Heart right ventricle (tissue), 16 donors: Measurements from ENCODE around the gene NPIPB8. TPM values are rescaled to one million over a fixed set of nuclear protein-coding genes. Genes with fewer than 3 reads are reported as not detected.
"Not testable (repeated sequence)": the region's sequence is repeated elsewhere in the genome, so short reads cannot be mapped to it uniquely, and the experiment has no call there.

Experiments
- ATAC-seq, 8 donors: fragments of 200-7000 bp; cut with Tn5 transposase; one replicate each; pipeline ENCODE4 v1.9.1; 2020; ENCODE audit warnings: mild to moderate bottlenecking in 8 of 8, moderate library complexity in 8 of 8, moderate number of reproducible peaks in 1 of 8
- DNase-seq, 2 donors: peaks; one replicate each; pipeline ENCODE4 v3.0.0-alpha.2; 2020
- H3K27ac ChIP-seq, 10 donors: fragments of 200-600 bp; sonication (generic) in 2 of 10; one replicate each; pipeline versions ENCODE4 v1.5.0 to v1.8.0; 2020 to 2022; ENCODE audit warnings: mild to moderate bottlenecking in 3 of 10
- H3K27me3 ChIP-seq, 7 donors: fragments of 200-600 bp; one replicate each; pipeline ENCODE4 v1.8.0; 2021 to 2022; ENCODE audit warnings: mild to moderate bottlenecking in 2 of 7
- H3K36me3 ChIP-seq, 9 donors: fragments of 200-600 bp; sonication (generic) in 1 of 9; one replicate each; pipeline versions ENCODE4 v1.5.0 to v1.8.0; 2020 to 2022; ENCODE audit warnings: mild to moderate bottlenecking in 2 of 9
- H3K4me1 ChIP-seq, 9 donors: fragments of 200-600 bp; sonication (generic) in 1 of 9; one replicate each; pipeline versions ENCODE4 v1.5.0 to v1.8.0; 2020 to 2022; ENCODE audit warnings: mild to moderate bottlenecking in 4 of 9
- H3K4me3 ChIP-seq, 10 donors: fragments of 200-600 bp; sonication (generic) in 2 of 10; one replicate each; pipeline versions ENCODE4 v1.5.0 to v1.8.0; 2020 to 2022; ENCODE audit warnings: mild to moderate bottlenecking in 7 of 10, moderate library complexity in 2 of 10
- H3K9me3 ChIP-seq, 11 donors: fragments of 200-600 bp in 10 of 11; sonication (generic) in 2 of 11; one replicate each; pipeline versions ENCODE4 v1.5.0 to v1.8.0; 2013 to 2022; ENCODE audit warnings: mild to moderate bottlenecking in 2 of 11, control low read depth in 1 of 11, moderate library complexity in 1 of 11
- WGBS, 2 donors: extraction: QIAGEN DNeasy Blood & Tissue Kit; methylation state at CpG; one replicate each; pipeline ENCODE4 v1.1.7; 2013; ENCODE audit warnings: inconsistent platforms in 1 of 2; 5-methylcytosine and 5-hydroxymethylcytosine counted together
- intact Hi-C, 10 donors: fragments of 100-400 bp; cut with DNase I; formaldehyde crosslinking; loops; one replicate each; pipeline versions ENCODE4 v1.11.1 to v1.14.2; 2022
- polyA plus RNA-seq, 2 donors: library from polyadenylated mRNA; stranded (reverse); fragments of 200-250 nt; gene quantifications; one replicate each; pipeline ENCODE4 v1.2.3, GENCODE V29; 2013
- total RNA-seq, 10 donors: library from RNA; stranded (reverse); fragmentation: NEBNext Ultra II Directional in 3 of 10; extraction: Animal tissue kit (Norgen Biotek cat#: 25700) in 3 of 10; gene quantifications; one replicate each; pipeline versions ENCODE4 v1.2.1 to v1.2.4, GENCODE V29; 2021 to 2023
- TF ChIP-seq, protein P1 (sequence below), 9 donors: fragments of 200-600 bp; sonication (generic) in 2 of 9; IDR thresholded peaks; one replicate each; pipeline versions ENCODE4 v1.5.0 to v1.8.0; 2021 to 2022; ENCODE audit warnings: antibody characterized with exemption in 9 of 9, mild to moderate bottlenecking in 5 of 9, moderate library complexity in 1 of 9
- donor health status: Arrhythmogenic right ventricular cardiomyopathy.
- donor health status: ischemic (EF 13 %, LVEDD 7.1; RV severe dilation, severe dysfunction).
- donor health status: healthy with polysubstance abuse.
- donor health status: DM: no; HTN: yes; CAD: no.
- donor health status: DM: no; HTN: no; CAD: no.
- donor health status: ischemic (EF 25% LVEDD 6.9; RV normal size, moderate dysfunction).
- donor health status: ischemic (EF 25% LVEDD 5.7; RV mildly dilated, moderate dysfunction).
- donor health status: healthy.
- donor health status: DM: yes; HTN: yes; CAD: no.
- donor health status: Ischemic cardiomyopathy.
- donor health status: ischemic (EF 35%, LVEDD 5.7; RV mildly dilated, moderate dysfunction).
- donor health status: nonischemic (EF 11% LVEDD 7.7; RV severe dilation, severe dysfunction).
- donor health status: DM: yes; HTN: yes; CAD: no.
- donor health status: PGD.
- donor health status: ischemic (EF 29% LVEDD 5.4; RV normal size, mild dysfunction).
- donor health status: nonischemic (EF 23%, LVEDD 6.1; RV moderate dilation, normal function).

The NPIPB8 gene
- total and polyA plus RNA-seq, 12 donors: 0.61 TPM; not detected in 11

DNA sequence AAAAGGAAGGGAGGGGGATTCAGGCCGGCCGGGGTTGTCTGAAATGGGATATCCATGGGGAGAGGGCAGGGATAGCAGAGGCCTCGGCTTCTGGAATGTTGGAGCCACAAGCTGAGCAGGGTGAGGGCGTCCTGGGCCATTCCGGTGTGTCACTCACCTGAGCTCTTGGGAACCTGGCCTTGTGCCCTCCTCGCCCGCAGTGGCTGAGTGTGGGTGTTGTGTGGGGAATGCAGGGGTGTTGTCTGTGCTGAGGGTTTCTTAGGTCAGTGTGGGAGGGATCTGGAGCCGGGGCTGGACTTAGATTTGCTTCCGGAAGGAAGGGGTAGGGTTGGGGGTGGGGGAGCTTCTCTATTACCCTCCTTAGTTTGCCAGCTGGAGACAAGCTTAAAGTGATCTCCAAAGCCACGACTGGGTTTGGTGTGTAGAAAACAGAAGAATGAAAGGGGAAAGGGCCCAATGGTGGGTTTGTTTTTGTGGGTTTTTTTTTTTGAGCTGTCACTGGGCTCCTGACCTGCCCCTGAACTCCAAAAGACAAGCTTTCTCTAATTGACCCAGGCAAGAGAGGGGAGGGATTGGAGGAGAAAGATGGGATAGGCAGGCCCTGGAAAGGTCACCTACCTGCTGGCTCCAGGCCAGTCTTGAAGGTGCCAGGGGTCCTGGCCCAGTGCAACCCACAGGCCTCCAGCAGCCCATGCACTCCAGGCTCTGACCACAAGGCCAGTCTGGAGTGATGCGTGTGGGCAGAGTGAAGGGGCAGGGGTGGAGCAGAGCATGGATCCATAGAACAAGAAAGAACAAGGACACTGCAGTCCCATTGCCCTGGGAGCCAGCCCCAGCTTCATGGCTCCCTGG, 40.8 kb upstream of the NPIPB8 start, which contains the start of gene SULT1A2:
TSS of gene SULT1A2 (minus strand) at position 211 of the 852 bp plus-strand sequence. CDS start 1,120 bp downstream, outside the sequence.
- Histone ChIP-seq H3K4me3 (peak within 1 kb of the TSS in 5 of 10 donors; percentile 14 to 33 (median 24)), H3K9me3 (no peaks in the 10 kb centered on the region), H3K27me3 (no peaks in the 10 kb centered on the region), H3K4me1 (peaks cover 0 to 21% (median 12%) of the 10 kb centered on the region in 9 donors), H3K36me3 (peaks cover 0 to 6% (median 0%) of the 10 kb centered on the region in 9 donors), H3K27ac (peak within 1 kb of the TSS in 3 of 10 donors; percentile 10 to 52 (median 31))
- intact Hi-C loops: no loop called here
- TF ChIP-seq, protein P1, sequence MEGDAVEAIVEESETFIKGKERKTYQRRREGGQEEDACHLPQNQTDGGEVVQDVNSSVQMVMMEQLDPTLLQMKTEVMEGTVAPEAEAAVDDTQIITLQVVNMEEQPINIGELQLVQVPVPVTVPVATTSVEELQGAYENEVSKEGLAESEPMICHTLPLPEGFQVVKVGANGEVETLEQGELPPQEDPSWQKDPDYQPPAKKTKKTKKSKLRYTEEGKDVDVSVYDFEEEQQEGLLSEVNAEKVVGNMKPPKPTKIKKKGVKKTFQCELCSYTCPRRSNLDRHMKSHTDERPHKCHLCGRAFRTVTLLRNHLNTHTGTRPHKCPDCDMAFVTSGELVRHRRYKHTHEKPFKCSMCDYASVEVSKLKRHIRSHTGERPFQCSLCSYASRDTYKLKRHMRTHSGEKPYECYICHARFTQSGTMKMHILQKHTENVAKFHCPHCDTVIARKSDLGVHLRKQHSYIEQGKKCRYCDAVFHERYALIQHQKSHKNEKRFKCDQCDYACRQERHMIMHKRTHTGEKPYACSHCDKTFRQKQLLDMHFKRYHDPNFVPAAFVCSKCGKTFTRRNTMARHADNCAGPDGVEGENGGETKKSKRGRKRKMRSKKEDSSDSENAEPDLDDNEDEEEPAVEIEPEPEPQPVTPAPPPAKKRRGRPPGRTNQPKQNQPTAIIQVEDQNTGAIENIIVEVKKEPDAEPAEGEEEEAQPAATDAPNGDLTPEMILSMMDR (IDR thresholded peaks at IDR 0.05): no peak
- ATAC-seq (peak; percentile 36 to 71 (median 55)), DNase-seq (no peak)
- 21 to 26% methylated on average over 11 of the region's 11 CpGs for WGBS, 2 donors

DNA sequence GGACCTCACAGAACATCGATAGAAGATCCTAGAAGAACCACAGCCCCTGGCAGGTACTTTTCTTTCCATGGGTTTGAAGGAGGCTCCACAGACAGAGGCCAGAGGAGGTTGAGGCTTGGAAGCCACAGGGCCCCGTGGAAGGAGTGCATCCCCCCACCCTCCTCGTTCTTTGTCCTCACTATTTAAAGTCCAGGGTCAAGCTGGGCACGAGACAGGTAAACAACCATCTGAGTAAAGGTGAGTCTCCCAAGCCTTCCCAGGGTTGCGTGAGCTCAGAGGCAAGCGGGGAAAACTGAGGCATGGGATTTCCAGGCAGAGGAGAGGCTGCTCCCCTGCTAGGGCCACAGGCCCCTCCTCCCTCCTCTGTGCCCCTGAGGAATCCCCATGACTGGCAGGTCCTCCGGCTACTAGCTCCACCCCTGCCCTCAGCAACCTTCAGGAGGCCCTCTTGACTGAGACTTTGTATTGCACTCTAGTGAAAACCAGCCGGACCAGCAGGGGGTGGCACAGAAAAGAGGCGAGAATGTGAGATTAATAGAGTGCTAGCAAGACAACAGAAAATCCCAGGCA, 40.1 kb upstream of the NPIPB8 start:
- Histone ChIP-seq H3K4me1 (peaks cover 0 to 21% (median 12%) of the 10 kb centered on the region in 9 donors), H3K9me3 (no peaks in the 10 kb centered on the region), H3K4me3 (no peak overlapping the region), H3K27me3 (no peaks in the 10 kb centered on the region), H3K27ac (no peak overlapping the region), H3K36me3 (no peaks in the 10 kb centered on the region)
- 81 to 89% methylated on average over 9 of the region's 9 CpGs for WGBS, 2 donors
- DNase-seq (no peak), ATAC-seq (no peak)
- TF ChIP-seq, protein P1 (IDR thresholded peaks at IDR 0.05): no peak
- intact Hi-C loops: no loop called here

DNA sequence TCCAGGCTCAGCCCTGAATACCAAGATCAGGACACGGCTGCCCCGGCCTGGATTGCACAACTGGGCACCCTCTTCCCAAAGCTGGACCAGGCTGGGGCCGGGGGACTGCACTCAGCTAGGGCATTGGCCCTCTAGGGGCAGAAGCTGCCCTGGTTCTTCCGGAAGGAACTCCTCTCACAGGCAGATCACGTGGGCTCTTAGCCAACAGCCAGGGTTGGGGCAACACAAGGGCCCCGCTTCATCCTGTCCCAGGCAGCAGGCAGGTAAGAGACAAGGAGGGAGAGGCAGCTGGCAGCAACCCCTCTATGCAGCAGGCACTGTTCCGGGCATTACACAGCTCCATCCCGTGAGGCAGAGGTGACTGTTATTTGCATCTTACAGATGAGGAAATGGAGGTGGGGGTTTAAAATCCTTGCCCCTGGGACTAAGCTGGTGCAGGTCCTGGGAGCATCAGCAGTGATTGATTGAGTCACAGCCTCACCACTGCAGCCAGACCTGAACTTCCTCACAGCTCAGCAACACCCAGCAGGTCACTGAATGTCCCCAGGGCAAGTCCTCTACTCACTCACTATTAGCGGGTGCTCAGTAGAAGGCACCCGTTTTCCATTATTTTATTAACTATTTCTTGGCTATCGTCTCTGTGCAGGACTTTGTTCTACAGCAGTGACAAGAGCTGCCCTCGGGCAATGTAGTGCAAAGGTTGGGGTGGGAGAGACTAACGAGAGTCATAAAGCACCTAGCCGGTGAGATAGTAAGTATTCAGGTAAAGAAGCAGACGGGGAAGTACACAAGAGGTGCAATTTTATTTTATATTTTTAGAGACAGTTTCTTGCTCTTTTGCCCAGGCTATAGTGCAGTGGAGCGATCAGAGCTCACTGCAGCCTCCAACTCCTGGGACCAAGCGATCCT, 38.2 kb upstream of the NPIPB8 start:
- WGBS, 2 donors: no CpG with 5 or more reads among the region's 17 CpGs
- H3K27me3 ChIP-seq, DNase-seq, H3K4me3 ChIP-seq, intact Hi-C loops, H3K9me3 ChIP-seq, H3K27ac ChIP-seq, H3K36me3 ChIP-seq: not testable (repeated sequence)
- H3K4me1 ChIP-seq: peaks cover 0 to 21% (median 12%) of the 10 kb centered on the region in 9 donors
- ATAC-seq: peak in 2 of 8 donors; percentile 28 to 53

DNA sequence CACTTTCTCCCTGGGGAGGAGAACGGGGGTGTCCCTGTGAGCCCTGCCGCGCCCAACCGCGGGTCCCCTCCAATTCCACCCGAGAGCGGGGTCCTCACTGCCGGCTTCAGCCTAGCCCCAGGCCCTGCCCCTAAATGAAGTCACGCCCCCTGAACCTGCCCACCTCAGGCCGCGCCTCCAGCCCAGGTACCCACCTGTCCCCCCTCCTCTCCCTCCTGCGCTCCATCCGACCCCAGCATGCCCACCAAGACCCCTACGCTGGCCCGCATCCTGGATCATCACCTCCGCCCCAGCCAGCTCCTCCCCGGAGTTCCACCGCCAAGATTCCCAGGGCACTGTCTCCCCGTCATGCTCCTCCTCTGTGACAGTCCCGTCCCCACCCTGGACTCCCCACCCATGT, 36.9 kb upstream of the NPIPB8 start:
- DNase-seq, H3K27me3 ChIP-seq, H3K9me3 ChIP-seq, intact Hi-C loops, H3K4me3 ChIP-seq, H3K27ac ChIP-seq, ATAC-seq: not testable (repeated sequence)
- peaks cover 0 to 20% (median 12%) of the 10 kb centered on the region in 9 donors for H3K4me1 ChIP-seq
- H3K36me3 ChIP-seq: peaks cover 0 to 16% (median 0%) of the 10 kb centered on the region in 9 donors
- WGBS, 2 donors: 42 to 46% methylated on average over 7 to 9 of the region's 20 CpGs

DNA sequence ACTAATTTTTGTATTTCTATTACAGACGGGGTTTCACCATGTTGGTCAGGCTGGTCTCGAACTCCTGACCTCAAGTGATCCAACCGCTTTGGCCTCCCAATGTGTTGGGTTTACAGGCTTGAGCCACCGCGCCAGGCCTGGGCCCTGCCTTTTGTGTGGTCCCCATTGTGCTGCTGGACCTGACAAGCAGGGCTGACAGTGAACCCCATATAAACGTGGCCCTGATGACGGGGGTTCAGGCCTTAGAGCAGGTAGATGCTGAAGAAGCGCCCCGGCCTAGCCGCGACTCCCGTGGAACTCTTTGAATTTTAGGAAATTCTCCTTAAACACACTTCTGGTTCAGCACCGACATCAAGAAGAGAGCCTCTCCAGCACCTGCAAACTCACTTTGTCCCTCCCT, 36.3 kb upstream of the NPIPB8 start:
- H3K27ac ChIP-seq, H3K9me3 ChIP-seq, H3K4me3 ChIP-seq, intact Hi-C loops, DNase-seq, ATAC-seq, H3K27me3 ChIP-seq: not testable (repeated sequence)
- Histone ChIP-seq H3K36me3 (peaks cover 0 to 23% (median 0%) of the 10 kb centered on the region in 9 donors), H3K4me1 (peaks cover 0 to 14% (median 8%) of the 10 kb centered on the region in 9 donors)
- WGBS, 2 donors: 92 to 95% methylated on average over 10 to 12 of the region's 13 CpGs

DNA sequence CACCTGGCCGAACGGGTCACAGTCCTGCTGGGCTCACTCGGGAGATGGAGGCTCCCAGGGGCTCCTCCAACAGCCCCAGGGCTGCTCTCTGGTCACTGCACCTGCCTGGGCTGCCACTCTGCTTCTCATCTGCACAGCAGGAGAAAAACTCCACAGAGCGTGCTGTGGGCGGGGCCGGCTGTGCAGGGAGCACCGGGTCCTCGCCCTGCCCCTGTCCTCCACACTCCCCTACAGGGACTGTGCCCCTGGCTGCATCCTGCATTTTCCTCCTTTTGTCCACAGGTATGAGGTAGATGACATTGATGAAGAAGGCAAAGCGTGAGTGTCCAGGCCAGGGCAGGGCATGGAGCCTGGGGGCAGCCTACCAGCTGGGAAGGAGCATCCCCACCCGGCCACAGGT, 35.8 kb upstream of the NPIPB8 start:
- peak in 1 of 8 donors; percentile 27 for ATAC-seq
- H3K27ac ChIP-seq, H3K9me3 ChIP-seq, H3K4me1 ChIP-seq, H3K4me3 ChIP-seq, DNase-seq, H3K27me3 ChIP-seq, intact Hi-C loops: not testable (repeated sequence)
- 67 to 84% methylated on average over 5 of the region's 10 CpGs for WGBS, 2 donors
- H3K36me3 ChIP-seq: peaks cover 0 to 26% (median 0%) of the 10 kb centered on the region in 9 donors
